LNCaP clone FGC (cell line): ENCODE results near the gene BLVRB.

Experiments
- DNase-seq: peaks from one replicate; pipeline ENCODE4 v3.0.0-alpha.2; 2011; ENCODE audit warnings: low read depth
- H3K4me3 ChIP-seq: 2 replicates; pipeline ENCODE4 v1.5.1; 2011; ENCODE audit warnings: mild to moderate bottlenecking, low read depth, low read length, control low read depth
- CTCF ChIP-seq: IDR thresholded peaks from 2 replicates; pipeline ENCODE4 v1.5.1; 2012; ENCODE audit warnings: mild to moderate bottlenecking; ENCODE audit not compliant: control insufficient read depth, insufficient read depth; ENCODE audit errors: extremely low read depth

BLVRB gene

GRCh38 chr19:40418040-40418439, 47.5 kb downstream of the BLVRB start:
- no peak for DNase-seq
- H3K4me3 ChIP-seq, result no peak overlapping the region
- TF ChIP-seq CTCF, result no peak

DNA sequence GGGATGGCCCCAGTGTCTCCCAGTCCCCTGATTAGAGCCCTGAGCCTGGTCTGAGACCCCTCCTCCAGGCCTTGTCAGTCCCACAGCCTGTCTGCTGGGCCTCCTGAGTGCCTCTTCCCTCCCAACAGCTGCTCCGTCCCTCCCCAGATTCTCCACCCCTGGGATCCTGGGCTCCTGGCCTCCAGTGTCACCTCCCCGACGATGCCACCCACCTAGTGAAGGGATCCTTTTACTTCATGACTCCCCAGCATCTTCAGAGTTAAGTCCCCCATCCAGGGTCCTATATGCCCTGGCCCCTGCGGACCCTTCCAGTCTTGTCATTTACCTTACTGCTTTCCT, 47.9 kb downstream of the BLVRB start:
- H3K4me3 ChIP-seq, result no peak overlapping the region
- no peak for DNase-seq
- TF ChIP-seq CTCF, result no peak

GRCh38 chr19:40416918-40417642, 48.5 kb downstream of the BLVRB start:
- no peak overlapping the region for H3K4me3 ChIP-seq
- DNase-seq, result no peak
- no peak for TF ChIP-seq CTCF

DNA sequence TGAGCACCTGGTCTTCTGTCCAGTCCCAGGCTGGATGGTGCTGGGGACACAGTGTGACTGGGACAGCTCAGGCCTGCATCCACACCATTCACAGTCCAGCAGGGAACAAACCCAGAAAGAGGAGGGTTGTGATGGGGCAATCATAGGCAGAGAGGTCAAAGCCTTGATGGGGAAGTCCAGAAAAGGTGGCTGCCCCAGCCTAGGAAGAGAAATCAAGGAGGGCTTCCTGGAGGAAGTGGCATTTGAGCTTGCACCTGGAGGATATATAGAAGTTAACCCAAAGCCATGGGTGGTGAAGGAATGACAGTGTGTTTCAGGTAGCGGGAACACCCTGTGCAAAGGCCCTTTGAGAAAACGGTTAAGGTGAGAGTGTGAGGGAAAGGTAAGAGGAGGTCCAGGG, 49.8 kb downstream of the BLVRB start:
- DNase-seq, result no peak
- H3K4me3 ChIP-seq, result no peak overlapping the region
- TF ChIP-seq CTCF, result no peak

- TF ChIP-seq CTCF, result no peak
- DNase-seq, result no peak
- no peak overlapping the region for H3K4me3 ChIP-seq
These were observed 50.7 kb downstream of the BLVRB start for GRCh38 chr19:40414542-40415535.

DNA sequence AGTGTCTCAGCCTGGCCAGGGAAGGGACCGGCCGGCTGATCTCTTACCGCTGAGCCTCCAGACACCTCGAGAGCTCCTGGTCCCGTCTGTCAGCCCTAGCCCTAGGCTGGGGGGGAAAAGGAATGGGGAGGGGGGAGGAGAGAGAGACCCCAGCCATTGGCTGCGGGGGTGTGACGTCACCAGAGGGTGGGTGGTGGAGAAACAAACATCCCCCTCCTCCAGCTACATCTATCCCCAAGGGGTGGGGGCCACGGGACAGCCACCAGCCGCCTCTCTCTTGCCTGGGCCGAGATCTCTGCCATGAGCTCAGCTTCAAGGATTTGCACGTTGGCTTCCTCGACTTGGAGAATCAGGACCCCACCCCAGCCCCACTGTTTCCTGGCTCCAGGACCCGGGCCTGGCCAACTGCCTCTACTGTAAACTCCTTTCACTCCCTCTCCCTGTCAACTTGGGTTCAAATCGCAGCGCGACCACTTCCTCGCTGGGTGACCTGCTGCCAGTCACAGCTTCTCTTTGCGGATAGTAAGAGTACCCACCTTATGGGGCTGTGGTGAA, 52.2 kb downstream of the BLVRB start, which contains the start of gene PRX:
TSS of gene PRX (minus strand) at position 88 of the 555 bp plus-strand sequence. CDS start 5,446 bp downstream, outside the sequence.
- H3K4me3 ChIP-seq, result no peak within 1 kb of the TSS
- TF ChIP-seq CTCF, result no peak
- DNase-seq, result no peak
